SU-DHL-6 (cell line): Measurements from ENCODE around the gene CAPN3.

ENCODE experiments used
- H2AFZ ChIP-seq: fragments of 200-600 bp; sonication (generic); 2 replicates; pipeline ENCODE4 v1.6.1; 2014; ENCODE audit warnings: low read depth, mild to moderate bottlenecking, moderate library complexity, mixed read lengths, antibody characterized with exemption, low read length; ENCODE audit not compliant: severe bottlenecking
- H3F3A ChIP-seq: fragments of 200-600 bp; shearing (Covaris generic); 2 replicates; pipeline ENCODE4 v1.6.0; 2016; ENCODE audit warnings: antibody characterized with exemption, mild to moderate bottlenecking; ENCODE audit not compliant: insufficient read depth
- H3K27ac ChIP-seq: fragments of 200-600 bp; sonication (generic); 2 replicates; pipeline ENCODE4 v1.5.1; 2016; ENCODE audit warnings: low read depth, mild to moderate bottlenecking, low read length, moderate library complexity, mixed read lengths
- H3K27me3 ChIP-seq: fragments of 200-600 bp; sonication (generic), shearing (Covaris generic); 2 replicates; pipeline ENCODE4 v1.6.0; 2014; ENCODE audit warnings: mild to moderate bottlenecking, low read length
- H3K36me3 ChIP-seq: fragments of 200-600 bp; sonication (generic); 2 replicates; pipeline ENCODE4 v1.6.1; 2014; ENCODE audit warnings: mild to moderate bottlenecking, low read length, mixed read lengths
- H3K4me2 ChIP-seq: fragments of 300-600, 200-600 bp; shearing (Covaris generic), sonication (generic); 2 replicates; pipeline ENCODE4 v1.6.0; 2014; ENCODE audit warnings: low read length, low read depth, mild to moderate bottlenecking; ENCODE audit not compliant: poor library complexity, severe bottlenecking
- H3K4me3 ChIP-seq: fragments of 200-600 bp; sonication (generic); 2 replicates; pipeline ENCODE4 v1.5.1; 2014; ENCODE audit warnings: antibody characterized with exemption, low read length, mild to moderate bottlenecking, mixed read lengths; ENCODE audit not compliant: insufficient read depth, poor library complexity, severe bottlenecking
- H3K79me2 ChIP-seq: fragments of 200-600 bp; sonication (generic); 2 replicates; pipeline ENCODE4 v1.6.1; 2014; ENCODE audit warnings: mild to moderate bottlenecking, low read length, moderate library complexity; ENCODE audit not compliant: insufficient read depth
- H3K9ac ChIP-seq: fragments of 200-600 bp; sonication (generic); 2 replicates; pipeline ENCODE4 v1.7.0; 2014; ENCODE audit warnings: mild to moderate bottlenecking, low read length
- H3K9me2 ChIP-seq: fragments of 200-600 bp; sonication (generic); replicated peaks from 2 replicates; pipeline ENCODE4 v1.6.1; 2014; ENCODE audit warnings: low read length; ENCODE audit not compliant: insufficient read depth
- H3K9me3 ChIP-seq: fragments of 200-600 bp; sonication (generic); 2 replicates; pipeline ENCODE4 v1.6.1; 2014; ENCODE audit warnings: low read length, mixed read lengths; ENCODE audit not compliant: insufficient read depth
- H4K20me1 ChIP-seq: fragments of 200-600 bp; sonication (generic); 2 replicates; pipeline ENCODE4 v1.6.1; 2014; ENCODE audit warnings: low read depth, mild to moderate bottlenecking, antibody characterized with exemption, low read length, moderate library complexity, mixed read lengths
- EZH2phosphoT487 ChIP-seq: fragments of 200-600 bp; sonication (generic), shearing (Covaris generic); conservative IDR thresholded peaks from 2 replicates; pipeline ENCODE4 v1.6.1; 2018; ENCODE audit warnings: mild to moderate bottlenecking, antibody characterized with exemption, low read length, moderate library complexity, mixed read lengths
- TF ChIP-seq, protein P1 (sequence below): fragments of 200-600 bp; sonication (generic); IDR thresholded peaks from one replicate; pipeline ENCODE4 v1.5.1; 2017; ENCODE audit warnings: antibody characterized with exemption, mild to moderate bottlenecking, low read length, moderate library complexity; ENCODE audit not compliant: insufficient read depth, poor library complexity, severe bottlenecking

The CAPN3 gene

DNA sequence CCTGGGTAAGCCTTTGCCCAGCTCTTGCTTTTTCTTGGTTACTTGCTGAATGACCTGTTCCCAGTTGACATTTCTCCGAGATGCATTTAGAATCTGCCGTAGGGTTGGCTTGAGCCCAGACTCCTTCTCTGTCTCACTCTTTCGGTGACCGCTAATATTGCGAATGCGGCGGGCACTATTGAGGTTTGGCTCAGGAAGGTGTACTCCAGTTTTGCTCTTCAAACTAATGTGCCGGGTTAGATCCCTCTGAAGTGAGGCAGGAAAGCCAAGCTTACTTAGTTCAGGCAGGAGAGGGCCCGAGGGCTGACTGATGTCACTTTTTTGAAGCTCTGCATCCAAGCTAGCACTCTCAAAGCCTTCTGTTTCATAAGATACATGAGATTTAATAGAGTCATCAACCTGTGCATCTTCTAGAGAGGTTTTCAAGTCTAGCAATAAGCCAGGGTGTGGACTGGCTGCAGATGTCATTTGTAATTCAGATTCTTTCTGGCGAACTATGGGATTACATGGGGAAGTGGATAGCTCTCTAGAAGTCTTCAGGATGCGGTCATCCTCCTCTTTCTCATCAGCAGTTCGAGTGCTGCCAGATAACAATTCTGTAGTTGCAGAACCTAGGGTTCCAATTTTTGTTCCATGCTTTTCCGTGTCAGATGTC is 90.6 kb downstream of the CAPN3 start:
- H3K27me3 ChIP-seq = no peaks in the 10 kb centered on the region
- no peak overlapping the region for H3K27ac ChIP-seq
- H3K9ac ChIP-seq = no peak overlapping the region
- H3K36me3 ChIP-seq = peaks cover 23% of the 10 kb centered on the region; the same call in 1 of the 2 replicates
- H3K9me2 ChIP-seq = no peaks in the 10 kb centered on the region
- H3K79me2 ChIP-seq = peaks cover 4% of the 10 kb centered on the region; the same call in 1 of the 2 replicates
- H3K9me3 ChIP-seq = no peaks in the 10 kb centered on the region
- no peak overlapping the region for H2AFZ ChIP-seq
- H3K4me3 ChIP-seq = no peak overlapping the region
- H4K20me1 ChIP-seq = no peaks in the 10 kb centered on the region
- no peak for TF ChIP-seq EZH2phosphoT487
- TF ChIP-seq, protein P1, sequence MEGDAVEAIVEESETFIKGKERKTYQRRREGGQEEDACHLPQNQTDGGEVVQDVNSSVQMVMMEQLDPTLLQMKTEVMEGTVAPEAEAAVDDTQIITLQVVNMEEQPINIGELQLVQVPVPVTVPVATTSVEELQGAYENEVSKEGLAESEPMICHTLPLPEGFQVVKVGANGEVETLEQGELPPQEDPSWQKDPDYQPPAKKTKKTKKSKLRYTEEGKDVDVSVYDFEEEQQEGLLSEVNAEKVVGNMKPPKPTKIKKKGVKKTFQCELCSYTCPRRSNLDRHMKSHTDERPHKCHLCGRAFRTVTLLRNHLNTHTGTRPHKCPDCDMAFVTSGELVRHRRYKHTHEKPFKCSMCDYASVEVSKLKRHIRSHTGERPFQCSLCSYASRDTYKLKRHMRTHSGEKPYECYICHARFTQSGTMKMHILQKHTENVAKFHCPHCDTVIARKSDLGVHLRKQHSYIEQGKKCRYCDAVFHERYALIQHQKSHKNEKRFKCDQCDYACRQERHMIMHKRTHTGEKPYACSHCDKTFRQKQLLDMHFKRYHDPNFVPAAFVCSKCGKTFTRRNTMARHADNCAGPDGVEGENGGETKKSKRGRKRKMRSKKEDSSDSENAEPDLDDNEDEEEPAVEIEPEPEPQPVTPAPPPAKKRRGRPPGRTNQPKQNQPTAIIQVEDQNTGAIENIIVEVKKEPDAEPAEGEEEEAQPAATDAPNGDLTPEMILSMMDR = no peak
- no peak overlapping the region for H3K4me2 ChIP-seq
- no peaks in the 10 kb centered on the region for H3F3A ChIP-seq

DNA sequence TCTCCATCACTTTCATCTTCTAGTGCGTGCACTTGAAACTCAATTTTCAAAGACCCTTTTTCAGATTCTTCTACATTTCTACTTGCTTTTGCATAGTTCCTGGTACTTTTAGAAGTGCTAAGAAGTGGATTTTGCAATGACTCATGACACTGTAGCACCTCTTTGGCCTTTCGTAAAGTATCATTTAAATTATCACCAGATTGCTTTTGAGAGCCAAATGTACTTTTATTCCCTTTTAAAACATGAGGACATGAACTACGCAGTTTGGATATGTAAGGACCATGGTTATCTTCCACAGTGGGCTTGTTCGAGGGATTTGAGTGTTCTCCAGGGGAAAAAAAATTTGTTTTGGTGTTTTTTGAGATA is 91.1 kb downstream of the CAPN3 start:
- H3K4me2 ChIP-seq = no peak overlapping the region
- no peak overlapping the region for H3K27ac ChIP-seq
- no peak for TF ChIP-seq EZH2phosphoT487
- H3K9ac ChIP-seq = no peak overlapping the region
- no peak overlapping the region for H2AFZ ChIP-seq
- no peaks in the 10 kb centered on the region for H3F3A ChIP-seq
- no peaks in the 10 kb centered on the region for H3K27me3 ChIP-seq
- H3K9me3 ChIP-seq = no peaks in the 10 kb centered on the region
- peaks cover 4% of the 10 kb centered on the region; the same call in 1 of the 2 replicates for H3K79me2 ChIP-seq
- H3K36me3 ChIP-seq = peaks cover 23% of the 10 kb centered on the region; the same call in 1 of the 2 replicates
- no peaks in the 10 kb centered on the region for H3K9me2 ChIP-seq
- H4K20me1 ChIP-seq = no peaks in the 10 kb centered on the region
- no peak overlapping the region for H3K4me3 ChIP-seq

DNA sequence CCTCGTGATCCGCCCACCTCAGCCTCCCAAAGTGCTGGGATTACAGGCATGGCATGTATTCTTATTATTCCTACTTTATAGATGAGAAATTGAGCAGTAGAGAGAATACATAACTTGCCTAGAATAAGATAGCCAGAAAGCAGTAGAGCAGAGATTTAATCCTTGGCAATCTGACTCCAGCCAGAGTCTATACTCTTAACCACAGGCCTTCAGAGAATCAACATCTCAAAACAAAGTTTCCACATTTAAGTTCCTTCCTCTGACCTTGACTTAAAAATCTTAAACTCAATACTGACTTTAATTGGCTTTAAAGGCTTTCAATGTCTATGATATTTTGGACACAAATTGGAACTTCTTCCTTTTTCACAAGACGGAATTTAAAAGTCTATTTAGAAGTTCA is 94.5 kb downstream of the CAPN3 start:
- TF ChIP-seq EZH2phosphoT487 = no peak
- TF ChIP-seq, protein P1 = no peak
- H3K4me3 ChIP-seq = no peak overlapping the region
- no peak overlapping the region for H2AFZ ChIP-seq
- H3K79me2 ChIP-seq = peaks cover 8% of the 10 kb centered on the region; the same call in 1 of the 2 replicates
- no peaks in the 10 kb centered on the region for H4K20me1 ChIP-seq
- H3K36me3 ChIP-seq = peaks cover 12% of the 10 kb centered on the region; the same call in 1 of the 2 replicates
- H3F3A ChIP-seq = no peaks in the 10 kb centered on the region
- H3K4me2 ChIP-seq = no peak overlapping the region
- no peaks in the 10 kb centered on the region for H3K27me3 ChIP-seq
- H3K27ac ChIP-seq = no peak overlapping the region
- no peaks in the 10 kb centered on the region for H3K9me3 ChIP-seq
- H3K9ac ChIP-seq = no peak overlapping the region
- H3K9me2 ChIP-seq = no peaks in the 10 kb centered on the region

DNA sequence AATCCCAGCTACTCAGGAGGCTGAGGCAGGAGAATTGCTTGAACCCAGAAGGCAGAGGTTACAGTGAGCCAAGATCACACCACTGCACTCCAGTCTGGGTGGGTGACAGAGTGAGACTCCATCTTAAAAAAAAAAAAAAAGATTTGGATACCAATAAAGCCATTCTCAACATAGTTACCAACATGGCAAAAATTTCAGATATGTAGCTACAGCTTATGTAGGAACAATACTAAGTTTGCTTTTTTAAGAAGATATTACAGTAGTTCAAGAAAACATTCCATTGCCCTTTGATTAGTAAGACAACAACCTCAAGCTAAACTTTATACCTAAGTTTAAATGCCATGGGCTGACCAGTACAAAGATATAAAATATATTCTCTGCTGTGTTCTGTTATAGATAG is 97.2 kb downstream of the CAPN3 start:
- TF ChIP-seq, protein P1 = no peak
- no peak overlapping the region for H3K4me2 ChIP-seq
- no peaks in the 10 kb centered on the region for H4K20me1 ChIP-seq

More for the DNA sequence above, 97.2 kb downstream of the CAPN3 start:
- Histone ChIP-seq H3F3A (0 out of 2 replicates have a peak, but pooled peaks cover 3% of the 10 kb centered on the region), H3K4me3 (no peak overlapping the region), H3K9me3 (no peaks in the 10 kb centered on the region), H3K27ac (no peak overlapping the region), H3K27me3 (no peaks in the 10 kb centered on the region), H3K9me2 (no peaks in the 10 kb centered on the region), H3K79me2 (peaks cover 18% of the 10 kb centered on the region; the same call in 1 of the 2 replicates), H3K36me3 (peaks cover 3% of the 10 kb centered on the region; the same call in 1 of the 2 replicates), H3K9ac (no peak overlapping the region), H2AFZ (no peak overlapping the region)
